Uterus (tissue), 2 donors: ENCODE data around the gene SLC9B1.

Experiments
- CTCF ChIP-seq, 4 experiments: fragments of 200-600 bp in 2 of 4; fragments of 450-650 bp in 2 of 4; sonication (generic) in 2 of 4; IDR thresholded peaks; one replicate each; pipeline ENCODE4 v1.5.1; 2016 to 2019; ENCODE audit warnings: antibody characterized with exemption in 4 of 4, mild to moderate bottlenecking in 2 of 4, moderate library complexity in 1 of 4
- POLR2A ChIP-seq, 2 donors: fragments of 450-650 bp; IDR thresholded peaks; one replicate each; pipeline ENCODE4 v1.6.1; 2016; ENCODE audit warnings: antibody characterized with exemption in 2 of 2, mild to moderate bottlenecking in 1 of 2, moderate library complexity in 1 of 2

- TF ChIP-seq CTCF (IDR thresholded peaks at IDR 0.05) (no peak), POLR2A (IDR thresholded peaks at IDR 0.05) (no peak)
Measured at GRCh38 chr4:103052145-103052544, 32.6 kb upstream of the SLC9B1 start.
